Raji (cell line): ENCODE data around the gene MUC6.

Experiments
- POLR2A ChIP-seq: IDR thresholded peaks from 2 replicates; pipeline ENCODE4 v1.6.1; 2011; ENCODE audit warnings: low read depth, low read length, control low read depth; ENCODE audit not compliant: insufficient read depth

MUC6 gene

GRCh38 chr11:1076061-1076665 lies 39.6 kb upstream of the MUC6 start:
- no peak for TF ChIP-seq POLR2A

- no peak for TF ChIP-seq POLR2A
Observed at GRCh38 chr11:1075341-1075911, 38.9 kb upstream of the MUC6 start.

DNA sequence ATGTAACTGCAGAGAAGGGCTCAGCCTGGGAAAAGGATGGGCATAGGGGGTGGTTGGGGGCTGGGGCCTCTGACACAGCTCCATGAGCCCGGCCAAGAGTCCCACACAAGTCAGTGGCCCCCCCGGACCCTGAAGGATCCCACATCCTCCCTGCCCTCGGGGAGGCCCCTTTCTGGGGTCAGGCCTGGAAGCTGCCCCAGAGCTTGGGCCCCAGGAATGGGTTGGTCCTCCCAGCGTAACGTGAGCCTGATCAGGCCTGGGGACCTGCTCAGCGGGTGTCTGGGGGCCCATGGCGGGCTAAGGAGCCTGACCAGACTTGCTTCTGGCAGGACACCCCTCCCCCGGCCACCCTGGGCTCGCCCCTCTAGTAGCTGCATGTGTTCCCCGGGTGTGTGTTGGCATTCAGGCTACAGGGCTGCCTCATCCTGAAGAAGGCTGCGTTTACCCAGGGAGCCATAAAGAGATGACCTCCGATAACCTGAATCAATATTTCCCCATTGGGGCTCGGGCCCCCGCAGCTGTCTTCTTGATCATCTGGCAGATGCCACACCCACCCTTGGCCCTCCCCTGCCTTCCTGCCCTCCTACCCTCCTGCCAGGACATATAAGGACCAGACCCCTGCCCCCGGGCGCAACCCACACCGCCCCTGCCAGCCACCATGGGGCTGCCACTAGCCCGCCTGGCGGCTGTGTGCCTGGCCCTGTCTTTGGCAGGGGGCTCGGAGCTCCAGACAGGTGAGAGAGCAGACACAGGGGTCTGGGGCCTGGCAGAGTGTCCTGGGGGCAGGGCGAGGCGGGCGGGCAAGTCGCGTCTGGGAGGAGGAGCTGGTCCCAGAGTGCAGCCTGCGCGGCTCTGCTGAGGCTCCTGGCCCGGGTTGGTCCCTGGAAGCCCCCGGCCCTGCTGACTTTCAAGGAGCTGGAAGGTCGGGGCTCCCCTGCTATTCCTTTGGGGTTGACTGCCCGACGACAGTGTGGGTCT lies 38.0 kb upstream of the MUC6 start, which contains the start of gene MUC2:
Gene MUC2, plus strand, starts transcription at position 631 of the 978 bp plus-strand sequence.
- TF ChIP-seq POLR2A, result no peak

DNA sequence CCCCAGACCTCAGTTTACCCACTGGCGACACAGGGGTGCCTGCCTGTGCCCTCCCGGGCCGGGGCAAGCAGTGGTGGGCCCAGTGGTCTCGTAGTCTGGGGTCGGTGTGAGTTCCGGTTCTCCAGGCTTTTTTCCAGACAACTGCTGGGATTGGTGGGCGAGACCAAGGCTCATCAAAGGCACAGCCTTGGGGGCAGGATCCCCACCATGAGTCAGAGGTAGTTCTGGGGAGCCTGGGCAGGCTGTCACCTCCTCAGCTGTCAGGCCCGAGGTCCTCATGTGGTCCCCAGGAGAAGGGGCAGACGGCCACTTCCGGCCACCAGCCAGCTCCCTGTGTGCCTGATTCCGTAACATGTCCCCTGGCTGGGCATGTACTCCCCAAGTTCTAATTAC lies 37.3 kb upstream of the MUC6 start:
- no peak for TF ChIP-seq POLR2A

DNA sequence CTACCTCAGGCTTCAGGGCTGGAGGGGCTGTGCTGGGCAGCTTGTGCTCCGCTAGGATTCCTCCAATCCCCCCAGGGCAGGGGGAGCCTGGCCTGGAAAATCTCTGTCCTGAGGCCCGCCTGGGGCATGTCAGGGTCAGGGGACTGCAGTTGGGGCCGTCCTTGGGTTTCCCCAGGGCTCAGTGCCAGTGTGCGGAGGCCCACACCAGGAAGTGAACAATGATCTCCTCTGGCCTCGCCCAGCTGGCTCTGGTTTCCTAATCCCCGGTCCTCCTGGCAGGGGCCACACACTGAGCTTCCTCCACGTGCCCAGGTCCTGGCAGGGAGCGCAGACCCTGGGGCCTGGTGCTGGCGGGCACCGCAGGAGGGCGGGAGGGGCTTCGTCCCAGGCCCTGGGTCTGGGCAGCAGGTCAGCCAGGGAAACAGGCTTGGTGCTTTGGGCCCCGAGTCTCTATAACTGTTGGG lies 36.8 kb upstream of the MUC6 start:
- TF ChIP-seq POLR2A, result no peak

- no peak for TF ChIP-seq POLR2A
Observed at GRCh38 chr11:1072821-1073231, 36.3 kb upstream of the MUC6 start.

GRCh38 chr11:1072116-1072820 lies 35.8 kb upstream of the MUC6 start:
- TF ChIP-seq POLR2A, result no peak

DNA sequence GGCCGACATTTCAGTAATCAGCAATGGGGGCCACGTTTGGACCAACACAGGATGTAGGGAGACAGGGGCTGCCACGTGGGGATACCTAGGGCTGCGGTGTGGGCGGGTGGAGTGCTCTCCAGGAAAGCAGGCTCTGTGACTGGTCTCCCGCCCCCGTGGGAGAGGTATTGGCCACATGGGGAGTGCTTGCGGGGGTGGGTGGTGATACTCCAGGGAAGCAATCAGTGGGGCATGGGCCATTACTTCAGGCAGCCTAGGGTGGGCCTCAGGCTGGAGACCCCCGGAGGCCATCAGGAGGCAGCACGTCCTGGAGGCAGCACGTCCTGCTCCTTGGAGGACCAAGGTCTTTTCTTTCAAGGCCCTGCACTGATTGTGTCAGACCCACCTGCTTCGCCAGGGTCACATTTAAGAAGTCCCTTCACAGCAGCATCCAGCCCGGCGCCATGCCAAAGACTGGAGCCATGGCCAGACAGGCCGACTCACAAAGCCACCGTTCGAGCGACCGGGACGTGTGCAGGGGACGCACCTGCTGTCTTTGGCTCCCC lies 35.1 kb upstream of the MUC6 start:
- TF ChIP-seq POLR2A, result no peak

DNA sequence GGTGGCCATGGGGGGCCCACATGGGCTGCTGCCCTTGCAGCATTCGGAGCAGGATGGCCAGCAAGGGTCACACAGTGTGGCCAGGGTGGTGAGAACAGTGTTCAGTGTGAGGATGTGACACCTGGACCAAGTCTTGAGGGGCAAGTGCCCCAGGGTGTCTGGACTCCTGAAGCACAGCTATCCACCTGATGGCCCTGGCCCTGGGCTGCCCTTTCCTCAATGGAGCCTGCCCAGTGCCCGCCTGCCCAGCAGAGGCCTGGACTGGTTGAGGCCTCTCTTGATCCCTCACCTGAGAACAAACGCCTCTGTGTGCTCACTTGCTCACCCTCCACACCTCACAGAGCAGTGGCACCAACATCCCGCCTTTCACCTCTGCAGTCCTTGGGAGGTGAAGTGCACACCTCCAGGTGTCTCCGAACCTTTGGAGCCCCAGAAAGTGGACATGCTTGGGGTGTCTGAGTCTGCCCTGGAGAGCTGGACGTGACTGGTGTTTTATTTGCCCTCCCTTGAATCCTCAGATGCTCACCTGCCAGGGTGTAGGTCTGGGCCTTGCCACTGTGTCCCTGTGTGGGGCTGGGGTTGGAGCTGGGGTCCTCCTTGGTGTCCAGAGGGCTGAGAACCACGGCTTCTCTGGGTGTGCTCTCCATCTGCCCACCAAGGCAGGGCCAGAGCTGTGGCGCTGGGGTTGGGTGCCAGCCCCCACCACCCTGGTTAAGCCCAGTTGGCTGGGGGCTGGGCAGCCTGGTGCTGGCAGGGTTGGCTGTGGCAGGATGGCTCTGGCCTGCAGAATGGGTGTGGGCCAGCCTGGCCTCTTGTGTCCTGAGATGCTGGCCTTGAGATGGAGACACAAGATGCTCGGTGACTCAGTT lies 34.3 kb upstream of the MUC6 start:
- no peak for TF ChIP-seq POLR2A

- no peak for TF ChIP-seq POLR2A
Observed at GRCh38 chr11:1069740-1070139, 33.2 kb upstream of the MUC6 start.

- no peak for TF ChIP-seq POLR2A
Observed at GRCh38 chr11:1067812-1068496, 31.4 kb upstream of the MUC6 start.

DNA sequence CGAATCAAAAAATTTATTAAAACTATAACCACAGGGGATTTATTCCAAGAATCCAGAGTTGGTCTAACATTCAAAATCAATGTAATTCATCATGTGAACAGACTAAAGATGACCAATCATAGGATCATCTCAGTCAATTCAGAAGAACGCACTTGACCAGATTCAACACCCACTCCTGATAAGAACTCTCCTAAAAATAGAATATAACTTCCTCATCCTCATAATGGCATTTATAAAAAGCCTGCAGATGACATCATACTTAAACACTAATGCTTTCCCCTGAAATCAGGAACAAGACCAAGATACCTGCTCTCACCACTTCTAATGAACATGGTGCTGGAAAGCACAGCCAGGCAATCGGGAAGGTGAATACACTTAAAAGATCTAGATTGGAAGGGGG lies 27.6 kb upstream of the MUC6 start:
- TF ChIP-seq POLR2A, result no peak

DNA sequence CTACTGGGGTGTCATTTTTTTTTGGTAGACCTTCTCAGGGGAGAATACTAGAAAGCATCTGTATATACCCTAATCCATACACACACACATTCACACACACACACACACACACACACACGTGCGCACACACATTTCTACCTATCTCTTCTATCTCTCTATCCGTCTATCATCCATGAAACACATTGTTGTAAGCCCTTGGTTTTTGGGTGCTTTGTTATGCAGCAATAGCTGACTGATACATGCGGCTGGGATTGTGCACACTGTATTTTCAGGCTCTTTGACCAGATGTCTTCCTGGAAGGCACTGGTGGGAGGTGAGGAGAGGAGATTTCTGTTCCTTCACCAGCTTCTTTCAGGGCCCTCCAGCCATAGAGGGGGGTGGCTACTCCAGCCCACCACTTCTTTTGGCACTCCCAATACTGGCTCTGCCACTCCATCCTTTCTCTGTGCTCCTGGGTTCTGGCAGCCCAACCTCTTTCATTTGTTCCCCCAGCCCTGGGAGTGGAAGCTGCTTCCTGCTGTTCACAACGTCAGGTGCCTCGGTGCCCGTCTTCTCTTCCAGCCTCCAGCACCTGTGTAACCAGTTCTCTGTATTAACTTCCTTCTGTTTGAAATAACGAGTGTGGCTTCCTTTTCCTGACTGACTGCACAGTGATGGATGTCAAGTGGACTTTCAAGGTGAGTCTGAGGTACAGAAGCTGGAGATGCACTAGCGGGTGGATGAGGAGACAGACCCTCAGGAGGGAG lies 25.7 kb upstream of the MUC6 start:
- no peak for TF ChIP-seq POLR2A
